NCI-H1930 (cell line): ENCODE results near the gene ZNF497.
"Not testable (repeated sequence)": the region's sequence is repeated elsewhere in the genome, so short reads cannot be mapped to it uniquely, and the experiment has no call there.

Experiments used
- DNase-seq, 2 experiments: peaks; one replicate each; lab custom pipeline; 2025; lab: John Stamatoyannopoulos, UW

ZNF497 gene

DNA sequence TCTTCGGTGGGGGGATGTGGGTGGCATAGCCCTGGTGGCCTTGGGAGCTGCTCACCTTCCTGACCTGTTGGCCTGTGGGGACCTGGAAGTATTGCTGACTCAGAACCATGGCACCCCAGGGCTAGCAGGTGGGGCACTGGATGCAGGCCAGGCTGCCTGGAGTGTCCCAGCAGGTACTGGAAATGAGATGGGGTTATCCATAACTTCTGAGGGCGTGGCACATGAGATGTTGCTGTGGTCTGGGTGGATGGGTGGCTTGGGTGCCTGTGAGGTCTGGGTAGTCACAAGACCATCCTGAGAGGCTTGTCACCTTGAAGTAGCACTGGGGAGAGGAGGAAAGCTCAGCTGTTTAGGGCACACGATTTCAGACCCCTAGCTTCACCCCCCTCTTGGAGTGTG, 32.3 kb upstream of the ZNF497 start:
- DNase-seq, result no peak

DNA sequence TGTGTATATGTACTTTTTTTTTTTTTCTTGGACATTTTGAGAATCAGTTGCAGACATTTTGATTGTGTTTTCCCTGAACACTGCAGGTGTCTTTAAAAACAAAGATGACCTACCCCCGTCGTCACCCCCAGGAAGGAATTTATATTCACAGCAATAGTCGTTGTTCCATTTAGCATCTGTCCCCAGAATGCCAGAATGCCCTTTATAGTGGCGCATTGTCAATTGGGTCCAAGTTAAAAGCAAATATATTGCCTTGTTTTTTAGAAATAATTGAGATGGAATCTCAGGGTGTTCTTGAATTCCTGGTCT, 31.1 kb upstream of the ZNF497 start:
- no peak for DNase-seq

DNA sequence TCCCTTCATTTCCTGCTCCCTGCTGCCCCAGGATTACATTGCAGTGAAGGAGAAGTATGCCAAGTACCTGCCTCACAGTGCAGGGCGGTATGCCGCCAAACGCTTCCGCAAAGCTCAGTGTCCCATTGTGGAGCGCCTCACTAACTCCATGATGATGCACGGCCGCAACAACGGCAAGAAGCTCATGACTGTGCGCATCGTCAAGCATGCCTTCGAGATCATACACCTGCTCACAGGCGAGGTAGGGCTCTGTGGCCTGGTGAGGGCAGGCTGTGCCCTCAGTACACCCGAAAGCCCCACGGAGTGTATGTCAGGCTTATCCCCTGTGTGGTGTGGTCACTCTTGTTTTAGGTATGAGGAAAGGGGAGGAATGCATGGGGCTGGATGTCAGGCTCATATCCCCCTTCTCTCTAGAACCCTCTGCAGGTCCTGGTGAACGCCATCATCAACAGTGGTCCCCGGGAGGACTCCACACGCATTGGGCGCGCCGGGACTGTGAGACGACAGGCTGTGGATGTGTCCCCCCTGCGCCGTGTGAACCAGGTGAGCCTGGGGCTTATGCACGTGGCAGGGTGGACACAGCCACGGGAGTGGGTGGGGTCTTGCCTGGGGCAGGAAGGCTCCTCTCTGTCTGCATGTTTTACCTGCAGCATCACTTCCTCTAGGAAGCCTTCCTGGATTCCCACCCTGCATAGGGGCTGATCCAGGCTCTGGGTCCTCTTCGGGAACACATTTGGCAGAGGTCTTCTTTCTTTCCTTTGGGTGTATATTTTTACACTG, 30.6 kb upstream of the ZNF497 start:
- no peak for DNase-seq

DNA sequence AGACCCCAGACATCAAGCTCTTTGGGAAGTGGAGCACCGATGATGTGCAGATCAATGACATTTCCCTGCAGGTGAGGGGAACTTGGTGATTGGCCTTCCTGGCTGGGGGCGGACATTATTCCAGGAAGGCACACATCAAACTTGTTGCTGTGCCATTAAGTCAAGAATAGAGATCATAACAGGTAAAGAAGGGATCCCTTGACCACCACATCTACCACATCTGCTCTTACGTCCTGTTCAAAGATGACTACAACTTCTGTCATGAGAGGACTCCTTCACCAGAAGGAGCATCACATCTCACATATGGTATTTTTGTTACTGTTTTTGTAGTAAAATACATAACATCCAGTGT, 25.6 kb upstream of the ZNF497 start:
- no peak for DNase-seq

DNA sequence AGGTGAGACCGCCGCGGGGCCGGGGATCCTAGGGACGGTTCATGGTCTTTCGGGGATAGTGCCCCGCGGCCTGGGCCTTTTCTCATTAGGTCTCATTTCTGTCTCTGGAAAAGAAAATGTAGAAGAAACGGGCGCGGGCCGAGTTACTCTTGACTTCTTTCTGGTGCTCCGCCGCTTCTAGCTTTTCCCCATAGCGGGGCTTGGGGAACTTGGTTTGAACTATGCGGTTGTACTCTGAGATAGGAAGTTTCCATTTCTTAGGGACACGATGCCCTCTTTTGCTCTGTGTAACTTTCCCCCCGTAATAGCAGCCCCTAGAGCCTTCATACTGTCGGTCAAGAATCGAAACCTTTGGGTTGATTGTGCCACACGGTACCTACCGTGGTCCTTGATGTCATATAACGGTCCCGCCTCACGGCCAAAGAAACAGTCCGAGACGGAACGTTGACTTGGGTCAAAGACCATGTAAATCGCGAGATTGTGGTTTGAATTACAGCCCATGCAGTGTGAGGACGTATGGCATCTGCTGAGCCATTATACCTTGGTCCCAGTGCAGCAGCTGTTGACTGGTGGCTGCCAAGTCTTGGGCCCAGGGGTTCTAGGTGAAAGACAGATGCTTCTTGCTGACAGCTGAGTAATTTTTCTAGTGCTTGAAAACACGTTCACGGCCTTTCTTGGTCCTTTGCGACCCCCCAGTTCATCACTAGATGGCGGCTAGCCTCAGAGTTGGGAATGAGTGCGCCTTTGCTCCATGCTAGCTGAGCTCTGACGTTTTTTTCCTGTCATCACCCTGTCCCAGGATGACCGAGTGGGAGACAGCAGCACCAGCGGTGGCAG, 25.0 kb upstream of the ZNF497 start:
- no peak for DNase-seq

DNA sequence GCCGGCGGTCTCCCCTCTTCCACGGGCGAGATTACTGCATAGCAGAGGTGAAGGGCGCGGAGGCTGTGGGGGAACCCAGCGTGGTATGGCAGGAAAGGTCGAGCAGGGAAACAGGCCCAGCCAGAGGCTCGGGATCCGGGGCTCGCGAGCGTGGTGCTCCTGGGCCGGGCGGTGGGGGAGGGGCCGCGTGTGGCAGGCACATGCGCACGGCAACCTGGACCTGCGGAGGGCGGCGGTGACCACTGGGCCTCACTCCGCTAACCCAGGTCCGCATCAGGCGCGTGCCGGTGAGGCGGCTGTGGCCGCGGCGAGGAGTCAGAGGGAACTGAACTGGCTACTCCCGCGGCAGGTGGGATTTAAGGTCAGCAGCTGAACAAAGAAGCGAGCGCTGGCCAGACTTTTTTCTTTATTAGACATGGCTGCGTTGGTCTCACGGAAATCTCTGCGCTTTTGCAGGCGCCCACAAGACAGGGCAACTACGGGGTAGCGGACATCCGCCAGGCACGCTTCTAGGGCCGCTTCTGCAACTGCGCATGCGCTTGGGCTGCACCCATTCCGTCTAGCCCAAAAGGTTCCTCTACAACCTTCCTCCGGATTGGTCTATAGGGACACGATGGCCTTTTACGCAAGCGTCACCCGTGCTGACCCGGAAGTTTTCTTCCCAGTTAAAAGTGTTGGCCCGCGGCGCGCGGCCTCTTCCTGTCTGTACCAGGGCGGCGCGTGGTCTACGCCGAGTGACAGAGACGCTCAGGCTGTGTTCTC, 24.2 kb upstream of the ZNF497 start, which contains the start of gene RPS5:
RPS5 (plus strand) TSS at position 694 of the 762 bp plus-strand sequence. CDS start 869 bp downstream, outside the sequence.
- peak; percentile 98 to 99 for DNase-seq

DNA sequence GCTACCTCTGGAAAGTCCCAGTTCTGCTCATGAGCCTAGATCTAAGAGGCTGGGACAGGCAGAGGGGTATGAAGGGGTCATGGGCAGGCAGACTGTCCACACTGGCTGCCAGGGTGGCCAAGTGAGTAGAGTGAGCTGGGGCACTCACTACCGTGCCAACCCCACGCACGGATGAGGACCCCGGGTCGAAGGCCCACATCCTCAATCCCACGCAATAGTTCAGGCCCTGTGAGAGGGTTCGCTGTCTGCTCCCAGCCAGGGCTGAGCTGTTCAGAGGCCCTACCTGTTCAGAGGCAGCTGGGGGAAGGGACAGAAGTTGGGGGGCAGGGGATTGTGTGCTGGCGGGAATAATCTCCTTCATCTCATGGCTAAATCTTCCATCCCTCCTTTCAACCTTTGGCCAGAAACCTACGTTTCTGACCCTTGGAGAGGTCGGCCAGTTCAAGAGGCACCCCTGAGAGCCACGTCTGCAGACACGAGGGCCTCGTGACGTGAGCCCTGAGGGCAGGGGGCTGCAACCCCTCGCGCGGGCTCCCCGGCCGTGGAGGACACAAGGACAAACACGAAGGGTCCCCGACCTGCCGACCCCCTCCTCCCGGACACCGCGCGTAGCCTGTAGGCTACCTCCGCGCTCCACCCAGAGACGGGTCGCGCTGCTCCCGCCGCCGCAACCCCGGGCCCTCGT, 23.5 kb upstream of the ZNF497 start:
- no peak for DNase-seq

DNA sequence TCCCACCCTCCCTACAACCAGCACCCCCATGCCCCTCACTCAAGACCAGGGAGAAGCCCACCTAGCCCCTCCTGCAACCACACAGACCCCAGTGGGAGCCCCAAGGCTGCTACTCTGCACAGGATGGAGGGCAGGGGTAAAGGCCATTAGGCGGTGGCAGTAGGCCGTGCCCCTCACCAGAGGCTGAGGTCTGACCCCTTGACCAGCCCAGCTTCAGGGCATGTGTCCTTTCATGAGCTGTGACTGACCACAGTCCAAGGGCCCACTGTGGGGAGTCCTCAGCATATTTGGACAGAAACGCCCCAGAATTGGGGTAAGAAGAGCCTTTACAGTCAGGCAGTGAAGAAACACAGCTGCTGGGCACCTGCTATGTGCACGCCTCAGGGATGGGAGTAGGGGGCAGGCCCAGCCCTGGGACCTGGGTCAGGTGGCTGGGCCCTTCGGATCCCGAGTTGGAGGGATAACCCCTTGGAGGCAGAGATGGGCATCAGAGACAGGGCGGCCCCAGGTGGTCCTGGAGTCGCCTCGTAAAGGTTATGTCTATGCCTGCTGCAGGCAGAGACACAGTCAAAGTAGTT, 22.9 kb upstream of the ZNF497 start:
- DNase-seq, result no peak

DNA sequence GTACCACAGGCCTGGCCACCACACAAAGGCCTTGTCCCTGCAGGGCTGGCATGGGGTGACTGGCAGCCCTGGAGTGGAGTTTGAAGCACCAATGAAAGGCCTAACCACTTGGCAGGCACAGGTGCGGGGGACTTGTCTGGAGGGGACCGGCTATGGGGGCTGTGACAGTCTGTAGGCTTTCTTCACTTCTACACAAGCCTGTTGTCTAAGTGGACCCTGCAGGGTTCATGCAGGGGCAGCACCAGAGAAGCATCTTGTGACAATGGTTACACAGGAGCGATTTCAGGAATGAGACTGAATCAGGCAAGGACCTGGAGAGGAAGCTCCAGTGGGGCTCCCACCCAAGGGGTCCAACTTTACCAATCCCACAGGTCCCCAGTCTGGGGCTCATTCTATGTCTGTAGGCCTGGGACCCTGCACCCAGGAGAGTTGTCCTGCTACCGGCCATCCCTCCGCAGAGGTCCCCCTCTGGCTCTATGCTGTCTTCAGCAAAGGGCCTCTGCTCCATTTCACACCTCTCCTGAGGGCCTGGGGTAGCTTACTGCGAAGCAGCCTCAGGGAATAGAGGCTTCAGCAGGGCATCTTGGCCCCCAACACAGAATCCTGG, 20.5 kb upstream of the ZNF497 start:
- no peak for DNase-seq

DNA sequence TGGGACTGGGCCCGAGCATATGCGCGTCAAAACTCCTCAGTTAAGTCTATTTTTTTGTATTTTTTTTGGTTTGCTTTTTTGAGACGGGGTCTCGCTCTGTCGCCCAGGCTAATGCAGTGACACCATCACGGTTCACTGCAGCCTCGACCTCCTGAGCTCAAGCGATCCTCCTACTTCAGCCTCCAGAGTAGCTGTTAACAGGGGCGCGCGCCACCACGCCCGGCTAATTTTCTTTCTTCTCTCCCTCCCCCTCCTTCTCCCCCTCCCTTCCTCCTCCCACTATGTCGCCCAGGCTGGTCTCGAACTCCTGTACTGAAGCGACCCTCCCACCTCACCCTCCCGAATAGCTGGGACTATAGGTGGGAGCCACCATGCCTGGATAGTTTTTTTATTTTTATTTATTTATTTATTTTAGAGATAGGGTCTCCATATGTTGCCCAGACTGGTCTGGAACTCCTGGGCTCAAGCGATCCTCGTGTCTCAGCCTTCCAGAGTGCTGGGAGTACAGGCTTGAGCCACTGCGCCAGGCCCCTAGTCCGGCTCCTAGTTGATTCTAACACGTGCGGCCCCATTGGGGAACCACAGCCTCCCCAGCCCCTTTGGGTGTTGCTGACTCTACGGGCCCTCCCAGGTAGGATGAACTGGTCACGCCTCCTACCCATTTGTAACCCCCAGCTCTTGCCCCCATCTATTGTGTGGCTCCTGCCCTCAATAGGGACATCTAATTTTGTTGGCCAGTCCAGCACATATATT, 19.1 kb upstream of the ZNF497 start:
- no peak for DNase-seq

DNA sequence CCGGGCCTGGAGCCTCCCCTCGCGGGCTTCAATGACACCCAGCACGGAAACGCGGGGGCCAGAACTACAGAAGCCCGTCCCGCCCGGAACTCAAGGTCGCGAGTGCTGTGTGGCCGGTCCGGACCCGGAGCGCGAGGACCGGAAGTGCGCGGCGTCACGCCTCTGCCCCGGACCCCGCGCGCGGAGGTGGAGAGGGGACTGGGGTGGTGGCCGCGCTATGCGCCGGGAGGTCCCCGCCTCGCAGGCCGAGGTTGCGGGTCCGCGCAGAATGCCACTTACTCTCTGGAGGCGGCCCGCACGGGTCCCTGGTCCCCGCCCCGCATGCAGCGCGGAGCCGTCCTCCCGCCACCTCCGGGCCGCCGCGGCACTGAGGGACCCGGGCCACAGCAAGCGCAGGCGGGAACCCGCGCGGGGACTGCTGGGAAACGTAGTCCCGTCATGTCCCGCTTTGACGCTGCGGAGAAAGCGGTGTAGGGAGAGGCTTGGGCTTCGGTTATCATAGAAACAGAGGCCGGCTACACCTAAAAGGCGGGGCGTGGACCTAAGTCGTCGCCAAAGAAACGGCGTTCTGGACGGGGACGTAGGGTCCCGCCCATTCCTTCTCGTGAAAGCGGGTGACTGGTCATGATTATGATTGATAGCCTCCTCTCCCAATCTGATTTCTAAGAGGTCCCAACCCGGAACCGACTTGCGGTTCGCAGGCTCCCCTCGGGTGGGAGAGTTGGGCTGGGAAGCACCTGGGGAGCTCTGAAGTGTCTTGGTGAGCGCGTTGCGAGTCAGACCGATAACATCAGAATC, 18.3 kb upstream of the ZNF497 start, which contains the start of gene ZNF837:
ZNF837 (minus strand) TSS at position 369 of the 798 bp plus-strand sequence. CDS start 11,698 bp downstream, outside the sequence.
- peak; percentile 100 for DNase-seq

DNA sequence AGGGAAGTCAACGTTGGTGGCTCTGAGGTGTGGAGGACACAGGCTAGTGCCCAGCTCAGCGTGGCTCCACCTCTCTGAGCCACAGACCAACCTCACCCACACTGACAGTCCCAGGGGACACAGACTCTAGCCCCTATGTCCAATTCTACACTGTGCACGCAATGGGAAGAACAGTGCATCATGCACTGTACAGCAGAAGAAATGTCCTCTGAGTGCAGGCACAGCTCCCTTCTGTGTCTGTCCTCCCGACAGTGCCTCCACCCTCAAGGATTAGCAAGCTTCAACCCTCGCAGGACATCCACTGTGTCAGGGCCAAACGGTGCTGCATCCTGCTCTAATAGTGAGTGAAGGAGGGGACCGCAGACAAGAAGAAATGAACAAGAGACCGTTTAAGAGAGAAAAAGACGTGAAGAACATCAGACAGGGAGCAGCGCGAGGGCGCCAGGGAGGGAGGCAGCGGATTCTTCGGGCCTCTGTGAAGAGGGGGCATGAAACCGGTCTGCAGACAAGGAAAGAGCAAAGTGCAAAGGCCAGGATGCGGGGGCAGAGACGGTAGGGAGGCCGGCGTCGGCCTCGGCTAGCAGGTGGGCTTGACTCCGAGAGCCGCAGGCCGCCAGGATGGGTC, 17.6 kb upstream of the ZNF497 start:
- DNase-seq, result no peak

DNA sequence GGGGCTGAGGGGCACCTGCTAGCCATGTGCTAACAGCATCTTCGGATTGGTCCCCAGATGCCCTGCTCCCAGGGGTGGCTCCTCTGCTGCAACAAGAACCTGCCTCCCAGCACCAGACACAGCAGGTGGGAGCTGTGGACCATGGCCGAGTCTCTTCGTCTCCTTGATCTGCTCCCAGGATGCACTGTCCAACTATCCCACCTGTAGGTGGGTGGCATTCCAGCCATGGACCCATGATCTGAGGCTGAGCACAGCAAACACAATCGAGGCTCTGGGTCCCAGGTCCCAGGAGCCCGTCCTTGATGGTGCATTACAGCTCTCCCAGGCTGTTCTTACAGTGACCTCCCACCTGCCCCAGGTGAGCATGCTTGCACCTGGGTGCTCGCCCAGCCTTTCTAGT, 16.7 kb upstream of the ZNF497 start:
- DNase-seq, result no peak

DNA sequence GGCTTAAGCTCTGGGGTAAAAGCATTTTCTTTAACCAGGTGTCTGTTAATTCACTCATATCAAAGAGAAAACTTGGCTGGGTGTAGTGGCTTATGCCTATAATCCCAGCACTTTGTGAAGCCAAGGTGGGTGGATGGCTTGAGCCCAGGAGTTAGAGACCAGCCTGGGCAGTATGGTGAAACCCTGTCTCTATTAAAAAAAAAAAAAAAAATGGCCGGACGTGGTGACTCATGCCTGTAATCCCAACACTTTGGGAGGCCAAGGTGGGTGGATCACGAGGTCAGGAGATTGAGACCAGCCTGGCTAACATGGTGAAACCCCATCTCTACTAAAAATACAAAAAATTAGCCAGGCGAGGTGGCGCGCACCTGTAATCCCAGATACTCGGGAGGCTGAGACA, 14.2 kb upstream of the ZNF497 start:
- not testable (repeated sequence) for DNase-seq

DNA sequence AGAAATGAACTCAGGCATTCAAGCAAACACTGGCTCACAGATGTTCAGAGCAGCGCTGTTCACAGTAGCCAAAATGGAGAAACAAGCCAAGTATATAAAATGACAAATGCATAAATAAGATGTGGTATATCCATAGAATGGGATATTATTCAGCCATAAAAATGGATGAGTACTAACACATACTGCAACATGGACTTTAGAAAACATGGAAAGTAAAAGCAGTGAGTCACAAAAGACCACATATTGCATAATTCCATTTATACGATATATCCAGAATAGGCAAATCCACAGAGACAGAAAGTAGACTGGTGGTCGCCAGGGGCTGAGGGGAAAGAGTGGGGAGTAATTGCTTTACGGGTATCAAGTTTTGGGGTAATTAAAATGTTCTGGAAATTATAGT, 11.6 kb upstream of the ZNF497 start:
- DNase-seq, result no peak

DNA sequence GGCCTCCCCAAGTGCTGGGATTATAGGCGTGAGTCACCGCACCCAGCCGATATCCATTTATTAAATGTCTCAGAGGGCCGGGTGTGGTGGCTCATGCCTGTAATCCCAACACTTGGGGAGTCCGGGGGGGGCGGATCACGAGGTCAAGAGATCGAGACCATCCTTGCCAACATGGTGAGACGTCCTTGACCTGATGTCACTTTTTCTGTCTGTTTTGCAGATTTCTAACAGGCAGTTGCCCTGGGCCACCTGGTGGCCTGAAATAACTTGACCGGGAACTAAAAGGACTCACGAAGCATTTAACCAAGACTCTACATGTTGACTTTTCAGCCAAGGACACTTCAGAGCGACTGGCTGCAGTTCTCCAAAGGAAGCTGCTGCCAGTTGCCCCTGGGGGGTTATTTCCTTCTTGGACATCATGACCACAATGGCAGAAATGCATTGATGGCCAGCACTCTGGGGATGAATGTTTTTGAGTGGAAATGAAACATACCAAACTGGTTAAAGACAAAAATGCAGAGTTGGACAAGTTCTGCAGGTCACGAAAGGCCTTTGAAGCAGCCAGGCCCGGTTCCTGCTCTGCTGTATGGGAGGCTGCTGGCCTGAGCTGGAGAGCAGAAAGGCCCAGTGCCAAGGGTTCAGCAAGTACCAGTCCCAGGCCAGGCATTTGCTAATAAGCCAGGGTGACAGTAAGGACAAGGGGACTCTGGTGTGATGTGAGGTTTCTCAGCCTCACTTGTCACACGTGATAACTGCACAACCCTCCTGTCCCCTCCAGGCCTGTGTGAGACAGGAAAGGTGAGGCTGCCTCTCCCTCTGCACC, 10.0 kb upstream of the ZNF497 start:
- DNase-seq, result no peak

DNA sequence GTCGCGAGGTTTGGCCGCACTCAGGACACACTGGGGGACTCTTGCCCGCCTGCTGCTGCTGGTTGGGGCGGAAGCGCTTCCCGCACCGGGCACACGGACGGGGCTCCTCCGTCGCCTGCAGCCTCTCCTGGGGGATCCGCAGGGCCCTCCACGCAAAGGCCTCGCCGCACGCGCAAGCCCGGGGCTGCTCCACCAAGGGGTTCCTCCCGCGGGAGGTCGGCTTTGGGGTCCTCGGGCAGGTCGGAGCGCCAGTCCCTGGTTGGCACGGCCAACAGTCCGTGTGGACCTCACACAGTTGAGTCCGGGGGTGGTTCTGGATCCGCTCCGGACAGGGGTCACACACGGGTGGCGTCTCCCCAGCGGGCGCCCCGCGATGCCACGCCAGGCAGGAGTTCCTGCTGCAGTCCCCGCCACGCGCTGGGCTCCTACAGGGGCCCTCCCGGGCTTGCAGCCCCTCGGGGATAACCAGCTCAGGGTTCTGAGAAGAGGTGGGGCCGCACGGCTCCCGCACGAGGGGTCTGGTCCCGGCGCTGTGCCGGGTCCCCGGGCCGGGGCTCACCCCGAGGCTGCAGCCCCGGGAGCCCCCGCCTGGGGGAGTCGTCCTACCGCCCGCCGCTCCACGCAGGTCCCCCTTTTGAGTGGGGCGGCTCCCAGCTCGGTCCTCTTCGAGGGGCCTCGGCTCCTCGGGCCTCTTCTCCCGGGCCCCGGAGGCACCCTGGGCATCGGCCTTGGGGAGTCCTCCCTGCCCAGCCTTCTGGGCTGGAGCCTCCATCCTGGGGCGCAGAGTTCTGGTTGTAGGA, 6.2 kb upstream of the ZNF497 start:
- DNase-seq, result no peak
